IMR-90 (cell line): ENCODE results near the gene CACNA2D3. TPM values are rescaled to one million over a fixed set of nuclear protein-coding genes. Genes with fewer than 3 reads are reported as not detected.

ENCODE experiments used
- ATAC-seq: fragments of 200-7000 bp; cut with Tn5 transposase; 2 replicates; pipeline ENCODE4 v1.9.1; 2020; ENCODE audit warnings: low read depth, mild to moderate bottlenecking, moderate library complexity
- BruUV-seq: library from RNA; stranded (reverse); fragments of 400-500 nt; replicated peaks from 2 replicates; lab custom pipeline; 2021; lab: Mats Ljungman, UMichigan
- CTCF ChIA-PET: fragments of 300-600 bp; formaldehyde crosslinking; extraction: SDS; loops from one replicate; lab custom pipeline; 2021; ENCODE audit warnings: antibody characterized with exemption; lab: Yijun Ruan, JAX
- POLR2A ChIA-PET: fragments of 300-600 bp; sonication (Branson Sonifier 250); formaldehyde crosslinking; loops from one replicate; lab custom pipeline; 2022; ENCODE audit warnings: antibody characterized with exemption; ENCODE audit not compliant: unreplicated experiment; lab: Charles Lee
- DNase-seq: peaks from one replicate; pipeline ENCODE4 v3.0.0; 2013
- H2AFZ ChIP-seq: replicated peaks from 2 replicates; pipeline ENCODE3; 2013; ENCODE audit warnings: low read length, mild to moderate bottlenecking; ENCODE audit not compliant: poor library complexity
- H2AK5ac ChIP-seq: 2 replicates; pipeline ENCODE4 v1.6.1; 2013; ENCODE audit warnings: low read depth, low read length, inconsistent platforms
- H2AK9ac ChIP-seq: replicated peaks from 2 replicates; pipeline ENCODE3; 2013; ENCODE audit warnings: mild to moderate bottlenecking, low read depth, low read length, moderate library complexity; ENCODE audit not compliant: poor library complexity
- H2BK120ac ChIP-seq: 2 replicates; pipeline ENCODE4 v1.6.1; 2013; ENCODE audit warnings: low read depth, low read length, inconsistent platforms
- H2BK15ac ChIP-seq: 3 replicates; pipeline ENCODE4 v1.6.1; 2013; ENCODE audit warnings: low read depth, low read length, inconsistent platforms
- H2BK20ac ChIP-seq: 2 replicates; pipeline ENCODE4 v1.6.1; 2013; ENCODE audit warnings: low read depth, mild to moderate bottlenecking, inconsistent platforms, low read length, moderate library complexity
- H2BK5ac ChIP-seq: 2 replicates; pipeline ENCODE4 v1.6.1; 2013; ENCODE audit warnings: mild to moderate bottlenecking, low read depth, low read length, inconsistent platforms; ENCODE audit not compliant: poor library complexity, severe bottlenecking
- H3K14ac ChIP-seq: replicated peaks from 2 replicates; pipeline ENCODE4 v1.6.1; 2013; ENCODE audit warnings: low read depth, low read length, inconsistent platforms
- H3K18ac ChIP-seq: 2 replicates; pipeline ENCODE4 v1.6.1; 2013; ENCODE audit warnings: low read depth, low read length, control low read depth
- H3K23ac ChIP-seq: 2 replicates; pipeline ENCODE4 v1.6.1; 2013; ENCODE audit warnings: low read depth, low read length, inconsistent platforms
- H3K27ac ChIP-seq: 2 replicates; pipeline ENCODE4 v1.5.1; 2013; ENCODE audit warnings: mild to moderate bottlenecking, control low read depth, low read length; ENCODE audit not compliant: insufficient read depth
- H3K27me3 ChIP-seq: 2 replicates; pipeline ENCODE4 v1.6.1; 2013; ENCODE audit warnings: low read length; ENCODE audit not compliant: control insufficient read depth, insufficient read depth
- H3K36me3 ChIP-seq: 2 replicates; pipeline ENCODE4 v1.6.1; 2013; ENCODE audit warnings: low read length, mixed read lengths; ENCODE audit not compliant: control insufficient read depth, insufficient read depth
- H3K4ac ChIP-seq: 2 replicates; pipeline ENCODE4 v1.6.1; 2013; ENCODE audit warnings: low read depth, low read length, inconsistent platforms
- H3K4me1 ChIP-seq: 2 replicates; pipeline ENCODE4 v1.6.1; 2013; ENCODE audit warnings: low read length, mixed read lengths; ENCODE audit not compliant: control insufficient read depth, insufficient read depth
- H3K4me2 ChIP-seq: 2 replicates; pipeline ENCODE4 v1.6.1; 2013; ENCODE audit warnings: low read depth, mild to moderate bottlenecking, control low read depth, low read length, moderate library complexity
- H3K4me3 ChIP-seq: 2 replicates; pipeline ENCODE4 v1.5.1; 2013; ENCODE audit warnings: low read depth, mild to moderate bottlenecking, control low read depth, low read length, moderate library complexity; ENCODE audit not compliant: insufficient read depth
- H3K56ac ChIP-seq: 2 replicates; pipeline ENCODE4 v1.6.1; 2013; ENCODE audit warnings: low read length, inconsistent platforms; ENCODE audit not compliant: insufficient read depth; ENCODE audit errors: extremely low read depth
- H3K79me1 ChIP-seq, 2 experiments: 2 replicates each; pipeline ENCODE4 v1.6.1; 2013; ENCODE audit warnings: low read length in 2 of 2, inconsistent platforms in 1 of 2, low read depth in 1 of 2
- H3K9ac ChIP-seq: 2 replicates; pipeline ENCODE4 v1.6.1; 2013; ENCODE audit warnings: low read depth, low read length, control low read depth
- H3K9me1 ChIP-seq: 2 replicates; pipeline ENCODE4 v1.6.1; 2013; ENCODE audit warnings: low read length, inconsistent platforms; ENCODE audit not compliant: insufficient read depth
- H3K9me3 ChIP-seq: 2 replicates; pipeline ENCODE4 v1.6.1; 2013; ENCODE audit warnings: low read length; ENCODE audit not compliant: control insufficient read depth, insufficient read depth
- H4K20me1 ChIP-seq: 2 replicates; pipeline ENCODE4 v1.6.1; 2013; ENCODE audit warnings: low read length, inconsistent platforms; ENCODE audit not compliant: insufficient read depth
- H4K5ac ChIP-seq: 2 replicates; pipeline ENCODE4 v1.6.1; 2013; ENCODE audit warnings: mild to moderate bottlenecking, low read depth, low read length, control low read depth
- H4K8ac ChIP-seq, 2 experiments: 2 replicates each; pipeline ENCODE4 v1.6.1; 2013; ENCODE audit warnings: low read depth in 2 of 2, low read length in 2 of 2, control low read depth in 1 of 2, inconsistent platforms in 1 of 2
- H4K91ac ChIP-seq: 2 replicates; pipeline ENCODE4 v1.6.1; 2013; ENCODE audit warnings: low read depth, low read length, inconsistent platforms; ENCODE audit not compliant: insufficient read depth
- BHLHE40 ChIP-seq: fragments of 150-350 bp; IDR thresholded peaks from 2 replicates; pipeline ENCODE4 v1.6.1; 2016; ENCODE audit warnings: mild to moderate bottlenecking, low read depth, low read length
- CEBPB ChIP-seq: IDR thresholded peaks from 2 replicates; pipeline ENCODE4 v1.6.1; 2012; ENCODE audit warnings: low read depth, low read length, improper control_type of control experiment
- CHD1 ChIP-seq: IDR thresholded peaks from 2 replicates; pipeline ENCODE4 v1.6.1; 2012; ENCODE audit warnings: low read depth, low read length, improper control_type of control experiment
- FOS ChIP-seq: fragments of 150-350 bp; IDR thresholded peaks from 2 replicates; pipeline ENCODE4 v1.6.1; 2016; ENCODE audit warnings: low read depth, low read length
- MAFK ChIP-seq: IDR thresholded peaks from 2 replicates; pipeline ENCODE4 v1.6.1; 2012; ENCODE audit warnings: low read depth, low read length, improper control_type of control experiment
- MAZ ChIP-seq: IDR thresholded peaks from 2 replicates; pipeline ENCODE4 v1.6.1; 2012; ENCODE audit warnings: low read depth, mild to moderate bottlenecking, low read length, improper control_type of control experiment, moderate library complexity, borderline replicate concordance
- MXI1 ChIP-seq: IDR thresholded peaks from 2 replicates; pipeline ENCODE4 v1.6.1; 2012; ENCODE audit warnings: low read depth, mild to moderate bottlenecking, low read length, moderate library complexity, borderline replicate concordance
- NFE2L2 ChIP-seq: fragments of 150-350 bp; IDR thresholded peaks from 2 replicates; pipeline ENCODE4 v1.6.1; 2016; ENCODE audit warnings: low read depth, mild to moderate bottlenecking, low read length
- POLR2A ChIP-seq: IDR thresholded peaks from 2 replicates; pipeline ENCODE4 v1.6.1; 2012; ENCODE audit warnings: mild to moderate bottlenecking, low read depth, low read length
- RAD21 ChIP-seq: IDR thresholded peaks from 2 replicates; pipeline ENCODE4 v1.6.1; 2012; ENCODE audit warnings: low read length, improper control_type of control experiment
- RCOR1 ChIP-seq: IDR thresholded peaks from 2 replicates; pipeline ENCODE4 v1.6.1; 2012; ENCODE audit warnings: mild to moderate bottlenecking, low read length, improper control_type of control experiment; ENCODE audit not compliant: insufficient replicate concordance
- RFX5 ChIP-seq: IDR thresholded peaks from 2 replicates; pipeline ENCODE4 v1.8.0; 2012; ENCODE audit warnings: low read depth, mild to moderate bottlenecking, low read length, moderate library complexity
- SMC3 ChIP-seq: fragments of 150-350 bp; IDR thresholded peaks from 2 replicates; pipeline ENCODE4 v1.6.1; 2016; ENCODE audit warnings: low read depth, mild to moderate bottlenecking, antibody characterized with exemption, low read length, moderate library complexity
- WGBS, 2 experiments: methylation state at CpG; one replicate each; pipeline versions ENCODE4 v1.1.5 to v1.1.7; 2013; ENCODE audit warnings: missing lambda C conversion rate in 2 of 2; ENCODE audit not compliant: insufficient read length in 1 of 2; ENCODE audit errors: extremely low coverage in 2 of 2; 5-methylcytosine and 5-hydroxymethylcytosine counted together
- dilution Hi-C: fragments of 300-500 bp; cut with HindIII; formaldehyde crosslinking; loops from one replicate; pipeline ENCODE4 v1.14.3; 2018; ENCODE audit warnings: low sequenced_read_pairs; ENCODE audit not compliant: unreplicated experiment
- in situ Hi-C: fragments of 300-500 bp; cut with MboI; formaldehyde crosslinking; loops from 3 replicates; pipeline ENCODE4 v1.14.3; 2019; ENCODE audit warnings: low sequenced_read_pairs, inconsistent platforms, mixed read lengths
- intact Hi-C: fragments of 100-400 bp; cut with micrococcal nuclease; formaldehyde crosslinking; loops from 2 replicates; pipeline ENCODE4 v1.10.0; 2022
- polyA plus RNA-seq, 3 experiments: library from polyadenylated mRNA; depleted of rRNA; stranded (reverse); fragments of >200 nt; gene quantifications; 2 replicates each; pipeline ENCODE4 v1.2.3, GENCODE V29; 2012; ENCODE audit warnings: low replicate concordance in 1 of 3
- total RNA-seq: library from RNA; depleted of rRNA; stranded (reverse); fragments of >200 nt; gene quantifications from 2 replicates; pipeline ENCODE4 v1.2.3, GENCODE V29; 2012
- TF ChIP-seq, protein P1 (sequence below): fragments of 150-350 bp; IDR thresholded peaks from 2 replicates; pipeline ENCODE4 v1.6.1; 2017; ENCODE audit warnings: mild to moderate bottlenecking, antibody characterized with exemption, low read length, low read depth
- TF ChIP-seq, protein P2 (sequence below): fragments of 150-350 bp; IDR thresholded peaks from 2 replicates; pipeline ENCODE4 v1.6.1; 2016; ENCODE audit warnings: low read depth, mild to moderate bottlenecking, low read length, moderate library complexity, borderline replicate concordance
- TF ChIP-seq, protein P3 (sequence below): conservative IDR thresholded peaks from 2 replicates; pipeline ENCODE4 v1.5.1; 2012; ENCODE audit warnings: mild to moderate bottlenecking, low read depth, low read length, improper control_type of control experiment

Gene CACNA2D3
- total and polyA plus RNA-seq, 2 of the 4 experiments (the other 2 are of a cell fraction), result 0.36 to 0.41 TPM

DNA sequence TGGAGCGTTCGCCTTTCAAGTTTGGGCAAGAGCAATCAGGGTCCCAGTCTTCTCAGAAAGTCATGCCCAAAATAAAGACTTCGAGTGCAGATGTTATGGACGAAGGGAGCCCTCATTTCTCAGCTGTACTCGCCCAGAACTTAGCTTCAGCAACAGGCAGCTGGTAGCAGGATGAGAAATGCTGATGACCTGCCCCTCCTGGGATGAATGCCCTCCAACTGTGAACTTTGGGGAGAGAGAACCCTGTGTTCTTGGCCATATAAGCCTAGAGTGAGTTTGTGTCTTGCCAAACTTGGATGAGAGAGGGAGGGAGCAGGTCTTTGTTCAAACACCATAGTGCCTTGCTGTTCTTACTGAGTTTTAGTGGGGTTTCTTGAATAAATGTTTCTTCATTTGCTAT is 405.2 kb downstream of the CACNA2D3 start:
- Histone ChIP-seq H3K56ac (no peak overlapping the region), H2AFZ (no peak overlapping the region), H3K79me1 (no peaks in the 10 kb centered on the region), H4K91ac (no peak overlapping the region), H2BK5ac (no peak overlapping the region), H4K20me1 (no peaks in the 10 kb centered on the region), H3K9me3 (peaks cover 8% of the 10 kb centered on the region; the same call in 1 of the 2 replicates), H3K4me2 (no peak overlapping the region), H3K4me1 (no peaks in the 10 kb centered on the region), H2AK5ac (no peak overlapping the region), H3K18ac (no peak overlapping the region), H3K27me3 (no peaks in the 10 kb centered on the region), H2BK120ac (no peak overlapping the region), H4K5ac (no peak overlapping the region), H3K9ac (no peak overlapping the region), H3K9me1 (no peaks in the 10 kb centered on the region), H3K23ac (no peak overlapping the region), H3K4me3 (no peak overlapping the region), H3K27ac (no peak overlapping the region), H2BK20ac (no peak overlapping the region), H4K8ac (no peak overlapping the region), H3K14ac (no peak overlapping the region), H3K36me3 (no peaks in the 10 kb centered on the region), H3K4ac (no peak overlapping the region), H2AK9ac (no peak overlapping the region), H2BK15ac (no peak overlapping the region)
- dilution Hi-C loops, result no loop called here
- ChIA-PET POLR2A (no interaction called here), CTCF (interaction anchor here (0.5 kb wide), 1 partner anchor 1465 kb away, joined by 3 read pairs; no protein-coding TSS in a partner anchor)
- BruUV-seq, result no TSS peak
- intact Hi-C loops, result no loop called here
- DNase-seq (no peak), ATAC-seq (no peak)
- in situ Hi-C loops, result no loop called here
- 56% methylated on average over 3 of the region's 5 CpGs; no CpG with 5 or more reads in 1 of the 2 experiments for WGBS, 2 experiments
- TF ChIP-seq, protein P1, sequence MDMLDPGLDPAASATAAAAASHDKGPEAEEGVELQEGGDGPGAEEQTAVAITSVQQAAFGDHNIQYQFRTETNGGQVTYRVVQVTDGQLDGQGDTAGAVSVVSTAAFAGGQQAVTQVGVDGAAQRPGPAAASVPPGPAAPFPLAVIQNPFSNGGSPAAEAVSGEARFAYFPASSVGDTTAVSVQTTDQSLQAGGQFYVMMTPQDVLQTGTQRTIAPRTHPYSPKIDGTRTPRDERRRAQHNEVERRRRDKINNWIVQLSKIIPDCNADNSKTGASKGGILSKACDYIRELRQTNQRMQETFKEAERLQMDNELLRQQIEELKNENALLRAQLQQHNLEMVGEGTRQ, result no peak
- TF ChIP-seq MAZ, result no peak
- TF ChIP-seq MAFK, result no peak
- TF ChIP-seq FOS, result no peak
- TF ChIP-seq CHD1, result no peak
- no peak for TF ChIP-seq MXI1
- TF ChIP-seq RCOR1, result no peak
- no peak for TF ChIP-seq NFE2L2
- TF ChIP-seq CEBPB, result no peak
- TF ChIP-seq, protein P2, sequence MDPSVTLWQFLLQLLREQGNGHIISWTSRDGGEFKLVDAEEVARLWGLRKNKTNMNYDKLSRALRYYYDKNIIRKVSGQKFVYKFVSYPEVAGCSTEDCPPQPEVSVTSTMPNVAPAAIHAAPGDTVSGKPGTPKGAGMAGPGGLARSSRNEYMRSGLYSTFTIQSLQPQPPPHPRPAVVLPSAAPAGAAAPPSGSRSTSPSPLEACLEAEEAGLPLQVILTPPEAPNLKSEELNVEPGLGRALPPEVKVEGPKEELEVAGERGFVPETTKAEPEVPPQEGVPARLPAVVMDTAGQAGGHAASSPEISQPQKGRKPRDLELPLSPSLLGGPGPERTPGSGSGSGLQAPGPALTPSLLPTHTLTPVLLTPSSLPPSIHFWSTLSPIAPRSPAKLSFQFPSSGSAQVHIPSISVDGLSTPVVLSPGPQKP, result no peak
- TF ChIP-seq, protein P3, sequence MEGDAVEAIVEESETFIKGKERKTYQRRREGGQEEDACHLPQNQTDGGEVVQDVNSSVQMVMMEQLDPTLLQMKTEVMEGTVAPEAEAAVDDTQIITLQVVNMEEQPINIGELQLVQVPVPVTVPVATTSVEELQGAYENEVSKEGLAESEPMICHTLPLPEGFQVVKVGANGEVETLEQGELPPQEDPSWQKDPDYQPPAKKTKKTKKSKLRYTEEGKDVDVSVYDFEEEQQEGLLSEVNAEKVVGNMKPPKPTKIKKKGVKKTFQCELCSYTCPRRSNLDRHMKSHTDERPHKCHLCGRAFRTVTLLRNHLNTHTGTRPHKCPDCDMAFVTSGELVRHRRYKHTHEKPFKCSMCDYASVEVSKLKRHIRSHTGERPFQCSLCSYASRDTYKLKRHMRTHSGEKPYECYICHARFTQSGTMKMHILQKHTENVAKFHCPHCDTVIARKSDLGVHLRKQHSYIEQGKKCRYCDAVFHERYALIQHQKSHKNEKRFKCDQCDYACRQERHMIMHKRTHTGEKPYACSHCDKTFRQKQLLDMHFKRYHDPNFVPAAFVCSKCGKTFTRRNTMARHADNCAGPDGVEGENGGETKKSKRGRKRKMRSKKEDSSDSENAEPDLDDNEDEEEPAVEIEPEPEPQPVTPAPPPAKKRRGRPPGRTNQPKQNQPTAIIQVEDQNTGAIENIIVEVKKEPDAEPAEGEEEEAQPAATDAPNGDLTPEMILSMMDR, result no peak
- no peak for TF ChIP-seq SMC3
- TF ChIP-seq BHLHE40, result no peak
- no peak for TF ChIP-seq POLR2A
- no peak for TF ChIP-seq RFX5
- no peak for TF ChIP-seq RAD21
